Brain pericyte (primary cell): ENCODE measurements around the gene RASGRF2.

Experiments
- DNase-seq: peaks from one replicate; pipeline ENCODE4 v3.0.0-alpha.2; 2012; ENCODE audit warnings: low read depth, low spot score

The RASGRF2 gene

DNA sequence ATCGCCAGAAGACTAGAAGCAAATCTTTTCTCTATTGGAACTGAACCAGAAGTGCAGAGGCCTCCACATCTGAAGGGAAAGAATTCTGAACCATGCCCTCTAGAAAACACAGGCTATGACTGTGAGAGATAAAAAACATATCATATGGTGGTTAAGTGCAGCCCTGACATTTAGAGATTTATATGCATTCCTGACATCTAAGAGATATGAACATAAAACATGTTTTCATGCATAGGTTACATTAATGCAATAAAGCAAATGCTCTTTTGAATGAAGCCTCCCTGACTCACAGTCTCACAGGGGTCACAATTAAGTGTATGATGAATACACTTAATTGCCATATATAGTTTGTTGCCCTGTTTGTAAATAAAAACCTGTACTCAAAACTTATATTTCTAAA lies 244.0 kb downstream of the RASGRF2 start:
- DNase-seq, result no peak

GRCh38 chr5:81205058-81205457 lies 244.9 kb downstream of the RASGRF2 start:
- DNase-seq, result no peak

DNA sequence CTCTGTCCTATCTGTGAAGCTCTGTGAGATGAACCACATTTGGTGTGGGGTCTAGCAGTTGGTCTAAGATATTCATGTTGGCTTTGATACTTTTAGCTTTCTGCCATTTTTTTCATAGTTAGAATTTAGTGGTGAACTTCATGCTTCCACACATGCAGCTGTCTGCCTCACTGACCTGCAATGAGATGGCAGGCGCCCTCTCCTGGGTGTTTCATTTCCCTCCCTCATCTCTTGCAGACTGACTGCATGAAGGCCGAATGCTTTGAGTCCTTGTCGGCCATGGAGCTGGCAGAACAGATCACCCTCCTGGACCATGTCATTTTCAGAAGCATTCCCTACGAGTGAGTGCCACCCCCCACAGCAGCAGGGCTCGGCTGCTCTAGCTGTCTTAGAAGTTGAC lies 246.8 kb downstream of the RASGRF2 start:
- no peak for DNase-seq

DNA sequence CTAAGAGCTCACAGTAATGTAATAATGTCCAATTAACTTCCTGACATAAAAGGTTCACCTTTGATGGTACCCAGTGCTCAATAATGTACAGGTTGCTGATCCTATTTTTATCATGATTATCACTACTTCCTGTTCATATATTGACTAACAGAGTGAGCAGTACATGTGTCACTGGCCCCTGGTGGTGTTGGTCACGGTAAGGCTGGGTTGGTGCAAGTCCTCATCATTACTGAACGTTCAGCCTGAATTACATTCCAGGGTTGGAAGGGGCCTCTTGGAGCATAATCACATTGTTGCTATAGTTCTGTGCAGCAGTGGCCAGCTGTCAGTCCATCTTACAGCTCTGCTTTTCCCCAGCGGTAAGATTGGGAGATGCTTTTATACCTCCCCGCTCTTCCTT lies 248.7 kb downstream of the RASGRF2 start:
- no peak for DNase-seq

GRCh38 chr5:81209386-81209785 lies 249.2 kb downstream of the RASGRF2 start:
- DNase-seq, result no peak

DNA sequence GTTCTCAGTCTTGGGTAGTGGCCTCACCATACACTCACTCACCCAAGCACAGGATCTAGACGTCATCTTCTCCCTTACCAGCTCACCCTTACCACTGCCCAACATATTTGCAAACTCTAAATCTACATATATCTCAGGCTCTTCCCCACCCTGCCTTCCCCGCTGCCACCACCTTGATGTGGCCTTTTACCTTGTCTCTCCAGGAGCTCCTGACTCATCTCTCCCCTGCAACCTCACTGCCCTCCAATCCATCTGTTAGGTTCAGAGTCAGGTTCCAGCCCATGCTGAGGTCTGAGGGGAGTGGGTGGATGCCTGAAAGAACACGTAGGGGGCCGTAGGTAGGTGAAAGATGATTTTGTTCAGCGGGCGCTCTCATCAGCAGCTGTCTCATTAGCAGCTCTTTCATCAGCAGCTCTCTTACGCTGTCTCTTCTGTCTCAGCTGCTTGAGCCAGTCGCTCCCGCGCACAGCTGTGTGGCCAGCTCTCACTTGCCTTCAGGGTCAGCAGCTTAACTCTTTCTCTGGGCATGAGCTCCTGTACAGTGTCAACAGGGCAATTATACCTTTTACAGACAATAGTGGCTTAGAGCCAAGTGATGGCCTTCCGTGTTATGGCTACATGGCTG lies 249.8 kb downstream of the RASGRF2 start:
- no peak for DNase-seq

DNA sequence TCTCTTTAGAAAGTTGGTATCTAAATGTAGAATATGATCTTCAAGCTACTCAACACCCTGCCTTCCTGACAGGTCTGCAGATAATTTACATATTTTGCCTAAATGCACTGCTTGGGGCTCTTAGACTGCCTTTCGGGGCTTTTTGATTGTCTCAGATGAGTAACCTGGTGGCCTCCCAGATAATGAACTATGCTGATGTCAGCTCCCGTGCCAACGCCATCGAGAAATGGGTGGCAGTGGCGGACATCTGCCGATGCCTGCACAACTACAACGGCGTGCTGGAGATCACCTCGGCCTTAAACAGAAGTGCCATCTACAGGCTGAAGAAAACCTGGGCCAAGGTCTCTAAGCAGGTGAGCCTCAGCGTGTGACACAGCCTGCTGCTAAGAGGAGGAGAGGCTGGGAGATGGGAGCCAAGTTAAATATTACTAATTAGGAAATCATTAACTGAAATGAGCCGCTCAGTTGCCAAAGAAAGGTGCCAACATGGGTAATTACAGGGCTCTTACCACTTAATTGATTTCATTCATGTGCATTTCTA lies 252.1 kb downstream of the RASGRF2 start:
- no peak for DNase-seq

DNA sequence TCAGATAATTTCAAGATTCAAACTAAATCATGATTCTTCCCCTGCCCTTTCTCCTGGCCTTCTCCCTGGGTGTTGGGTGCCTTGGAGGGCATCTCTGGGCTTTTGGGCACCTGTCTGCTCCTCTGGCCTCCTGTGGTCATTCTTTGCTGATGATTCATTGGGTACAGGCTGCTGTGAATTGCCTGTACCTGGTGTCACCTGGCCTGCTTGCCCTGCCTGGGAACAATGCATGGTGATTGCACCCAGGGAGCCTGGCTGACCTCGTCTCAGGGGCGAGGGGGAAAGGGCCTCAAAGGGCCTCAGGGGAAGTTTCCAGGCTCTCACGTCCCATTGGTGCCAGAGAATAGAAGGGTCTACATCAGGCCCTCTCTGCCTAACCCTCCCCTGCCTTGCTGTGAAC lies 252.9 kb downstream of the RASGRF2 start:
- DNase-seq, result no peak

DNA sequence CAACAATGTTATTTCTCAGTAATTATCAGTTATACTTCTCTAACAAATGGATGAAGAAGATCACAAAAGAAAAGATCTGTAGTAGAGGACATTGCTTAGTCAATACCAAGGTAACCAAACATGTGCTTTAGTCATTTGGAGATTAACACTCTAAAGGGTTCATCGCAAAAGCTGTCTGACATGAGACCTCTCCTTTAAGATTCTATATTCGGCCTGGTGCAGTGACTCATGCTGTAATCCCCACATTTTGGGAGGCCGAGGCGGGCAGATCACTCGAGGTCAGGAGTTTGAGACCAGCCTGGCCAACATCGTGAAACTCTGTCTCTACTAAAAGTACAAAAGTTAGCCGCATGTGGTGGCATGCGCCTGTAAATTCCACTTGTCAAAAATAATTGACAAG lies 254.7 kb downstream of the RASGRF2 start:
- DNase-seq, result no peak

DNA sequence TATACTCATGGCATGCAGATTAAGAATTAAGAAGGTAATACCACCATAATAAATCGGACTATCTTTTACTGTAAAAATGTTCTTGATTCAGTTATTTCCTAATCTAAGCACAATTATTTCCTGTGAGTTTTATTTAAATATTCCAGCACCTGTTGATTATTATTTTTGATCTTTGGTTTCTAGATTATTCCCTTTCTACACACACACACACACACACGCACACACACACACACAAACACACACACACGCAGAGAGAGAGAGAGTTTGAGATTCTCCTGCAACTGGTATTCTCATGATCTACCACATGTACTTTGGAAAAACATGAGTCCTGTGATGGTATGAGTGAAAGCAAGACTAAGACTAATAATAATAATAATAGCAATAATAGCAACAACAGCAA lies 256.0 kb downstream of the RASGRF2 start:
- DNase-seq, result no peak

DNA sequence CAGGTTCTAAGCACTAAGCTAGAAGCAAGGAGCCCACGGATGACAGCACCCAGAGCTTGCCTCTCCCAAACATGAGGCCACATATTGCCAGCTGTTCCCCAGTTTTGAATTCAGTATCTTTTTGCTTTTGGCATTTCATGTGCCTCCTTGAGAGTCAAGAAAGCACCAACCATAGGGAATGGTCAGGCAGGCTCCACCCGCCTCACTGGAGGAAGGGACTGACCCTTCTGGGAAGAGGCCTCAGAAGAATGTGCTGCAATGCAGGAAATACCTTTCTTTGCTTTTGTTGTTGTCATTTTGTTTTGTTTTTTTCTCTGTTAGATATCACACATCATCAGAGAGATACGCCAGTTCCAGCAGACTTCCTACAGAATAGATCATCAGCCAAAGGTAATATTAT lies 259.2 kb downstream of the RASGRF2 start:
- DNase-seq, result no peak

DNA sequence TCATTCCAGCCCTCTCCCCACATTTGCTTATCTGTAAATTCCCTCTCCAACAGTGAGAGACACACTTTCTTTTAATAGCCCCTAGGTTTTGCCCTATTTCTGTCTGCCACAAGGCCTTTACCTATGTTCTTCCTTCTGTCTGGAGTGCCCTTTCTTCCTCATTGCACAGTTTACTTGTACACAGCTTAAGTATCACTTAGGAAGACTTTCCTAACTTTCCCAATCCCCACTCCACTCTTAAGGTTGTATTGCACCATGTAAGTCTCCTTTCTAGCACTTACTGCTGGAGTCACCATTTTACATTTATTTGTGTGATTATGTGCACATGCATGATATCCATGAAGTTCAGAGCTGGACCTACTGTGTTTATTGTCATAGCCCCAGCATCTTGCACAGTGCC lies 262.1 kb downstream of the RASGRF2 start:
- no peak for DNase-seq

DNA sequence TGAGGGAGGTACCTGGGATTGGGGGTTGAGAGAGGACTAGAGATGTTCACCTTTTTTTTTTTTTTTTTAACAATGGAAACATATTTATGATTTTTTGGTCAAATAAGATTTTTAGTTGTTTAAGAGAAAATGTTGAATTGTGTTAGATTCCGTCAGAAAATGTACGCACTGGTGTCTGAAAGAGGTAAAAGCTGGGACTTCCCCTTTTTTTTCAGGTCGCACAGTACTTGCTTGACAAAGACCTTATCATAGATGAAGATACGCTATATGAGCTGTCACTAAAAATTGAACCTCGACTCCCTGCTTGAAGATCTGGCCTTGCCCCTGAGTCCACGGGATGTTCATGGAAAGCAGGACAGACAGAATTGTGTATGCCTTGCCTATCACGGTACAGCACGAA lies 265.3 kb downstream of the RASGRF2 start:
- DNase-seq, result no peak

GRCh38 chr5:81226286-81226685 lies 266.1 kb downstream of the RASGRF2 start:
- no peak for DNase-seq

DNA sequence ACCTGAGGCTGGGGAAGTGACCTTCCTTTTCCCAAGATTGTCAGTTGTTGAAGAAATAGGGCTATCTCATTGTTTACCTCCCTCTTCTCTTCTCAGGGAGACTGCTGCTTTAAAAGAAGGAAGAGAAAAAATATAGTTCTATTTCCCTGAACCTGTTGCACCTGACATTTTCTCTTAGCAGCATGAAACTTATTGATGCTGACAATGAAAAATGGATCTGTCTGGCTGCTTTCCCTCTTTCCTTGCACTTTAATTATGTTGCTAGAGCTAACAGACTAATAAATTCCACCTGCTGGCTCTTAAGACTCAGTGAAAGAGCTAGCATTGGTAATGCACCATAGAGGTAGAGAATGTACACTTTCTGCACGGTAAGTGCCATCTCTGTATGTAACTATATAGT lies 266.8 kb downstream of the RASGRF2 start:
- no peak for DNase-seq

DNA sequence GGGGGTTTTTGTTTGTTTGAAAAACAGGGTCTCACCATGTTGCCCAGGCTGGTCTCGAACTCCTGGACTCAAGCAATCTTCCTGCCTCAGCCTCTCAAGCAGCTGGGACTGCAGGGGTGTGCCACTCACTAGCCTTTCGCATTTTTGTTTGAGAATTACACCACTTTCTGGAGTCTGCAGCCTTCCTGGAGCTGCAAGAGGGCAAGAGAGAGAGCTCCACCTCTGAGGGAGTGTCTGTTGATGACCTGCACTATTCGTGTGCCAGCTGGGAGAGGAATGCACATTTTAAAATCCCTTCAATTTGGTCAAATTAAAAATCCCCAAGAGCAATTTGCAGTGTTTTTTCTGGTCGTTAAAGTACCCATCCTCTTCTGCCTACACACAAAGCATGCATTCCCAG lies 267.9 kb downstream of the RASGRF2 start:
- DNase-seq, result no peak

- no peak for DNase-seq
Observed at GRCh38 chr5:81230416-81230815, 270.3 kb downstream of the RASGRF2 start.

DNA sequence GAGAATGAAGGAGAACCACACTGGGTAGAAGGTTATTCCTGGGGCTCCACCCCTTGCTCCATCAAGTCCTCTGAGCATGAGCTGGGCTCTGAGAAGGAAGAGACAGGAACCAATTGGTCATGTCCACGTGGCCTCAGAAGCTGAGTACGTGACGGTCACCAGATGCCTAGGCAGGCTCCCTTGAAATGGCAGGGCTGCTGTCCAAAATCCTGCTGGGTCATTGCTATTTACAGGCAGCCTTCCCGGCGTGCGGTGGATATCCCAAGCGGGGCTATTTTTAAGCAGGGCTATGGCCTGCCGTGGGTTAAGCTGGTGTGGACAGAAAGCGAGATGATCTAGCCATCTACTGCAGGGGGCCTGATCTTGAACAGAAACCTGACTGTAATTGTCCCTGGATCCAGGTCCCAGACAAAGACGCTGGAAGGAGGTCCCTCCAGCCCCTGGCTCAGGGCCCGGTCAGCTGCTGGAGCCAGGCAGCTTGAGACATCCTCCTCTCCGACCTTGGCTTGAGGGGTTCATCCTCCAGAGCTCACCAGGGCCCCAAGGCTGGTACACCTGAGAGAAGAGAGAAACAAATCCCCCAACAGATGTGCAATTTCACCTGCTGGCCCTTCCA lies 272.4 kb downstream of the RASGRF2 start:
- DNase-seq, result no peak

- DNase-seq, result no peak
Observed at GRCh38 chr5:81233080-81233634, 273.0 kb downstream of the RASGRF2 start, which contains the start of gene CKMT2. Gene CKMT2 (plus strand): TSS chr5:81233322. CDS start chr5:81251133, 17,811 bp downstream.

GRCh38 chr5:81234299-81234698 lies 274.1 kb downstream of the RASGRF2 start:
- no peak for DNase-seq

- no peak for DNase-seq
Observed at GRCh38 chr5:81234801-81235200, 274.6 kb downstream of the RASGRF2 start.

DNA sequence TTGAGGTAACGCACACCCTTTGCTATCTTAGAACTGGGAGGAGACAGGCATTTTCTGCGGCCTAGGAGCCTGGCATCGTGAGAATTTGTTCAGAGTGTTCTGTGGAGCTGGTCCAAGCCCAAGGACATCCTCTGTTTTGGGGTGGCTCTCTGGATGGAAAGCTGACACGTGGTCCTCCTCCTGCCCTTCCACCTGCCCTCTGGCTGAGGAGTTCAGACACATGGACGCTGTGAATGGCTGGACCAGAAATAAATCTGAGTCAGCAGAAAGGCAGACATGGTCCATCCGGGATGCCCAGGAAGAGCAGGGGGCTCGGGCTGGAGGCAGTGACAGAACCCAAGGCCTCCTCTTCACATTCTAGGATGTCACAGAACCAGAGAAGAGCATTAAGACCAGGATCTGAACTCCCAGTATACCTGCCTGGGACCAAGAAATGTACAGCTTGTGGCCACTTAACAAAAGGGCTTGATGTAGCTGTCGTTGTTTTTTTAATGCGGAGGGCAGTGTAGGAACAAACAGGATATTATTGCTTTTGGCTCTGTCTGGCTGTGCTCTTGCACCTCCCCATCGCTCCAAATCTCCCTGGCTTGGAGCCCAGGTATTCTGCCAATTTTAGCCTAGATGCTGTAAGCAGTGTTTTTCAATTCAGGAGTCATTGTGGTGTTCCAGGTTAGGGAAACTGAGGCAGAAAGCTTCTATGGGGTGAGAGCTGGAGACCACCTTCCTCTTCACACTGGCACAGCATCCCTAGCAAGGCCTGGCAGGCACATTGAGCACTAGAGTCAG lies 275.3 kb downstream of the RASGRF2 start:
- DNase-seq, result no peak
